GM23338 (cell line): ENCODE data around the gene MSH3.

ENCODE experiments used
- CTCF ChIP-seq, 2 experiments: fragments of 200-600 bp in 1 of 2; sonication (generic) in 1 of 2; conservative IDR thresholded peaks; 2 replicates each; pipeline versions ENCODE4 v1.5.1 to v1.6.1; 2016 to 2017; ENCODE audit warnings: antibody characterized with exemption in 2 of 2, low read depth in 2 of 2, mild to moderate bottlenecking in 2 of 2, moderate library complexity in 1 of 2
- EZH2 ChIP-seq: fragments of 200-600 bp; sonication (generic); IDR thresholded peaks from one replicate; pipeline ENCODE4 v1.8.0; 2017; ENCODE audit warnings: antibody characterized with exemption, mild to moderate bottlenecking, low read depth; ENCODE audit not compliant: unreplicated experiment
- EZH2phosphoT487 ChIP-seq: fragments of 200-600 bp; sonication (generic); IDR thresholded peaks from one replicate; pipeline ENCODE4 v1.8.1; 2018; ENCODE audit warnings: antibody characterized with exemption; ENCODE audit not compliant: unreplicated experiment
- POLR2AphosphoS5 ChIP-seq: IDR thresholded peaks from 2 replicates; pipeline ENCODE4 v1.6.1; 2016; ENCODE audit warnings: antibody characterized with exemption, low read depth
- TF ChIP-seq, protein P1 (sequence below): IDR thresholded peaks from one replicate; pipeline ENCODE4 v1.6.1; 2018; ENCODE audit warnings: antibody characterized with exemption; ENCODE audit not compliant: unreplicated experiment

GRCh38 chr5:80820685-80821084 lies 166.2 kb downstream of the MSH3 start:
- TF ChIP-seq CTCF (conservative IDR thresholded peaks at IDR 0.05; ENCODE audit: low read depth in 2 of 2) (no peak), EZH2 (no peak), POLR2AphosphoS5 (no peak), EZH2phosphoT487 (no peak)
- TF ChIP-seq, protein P1, sequence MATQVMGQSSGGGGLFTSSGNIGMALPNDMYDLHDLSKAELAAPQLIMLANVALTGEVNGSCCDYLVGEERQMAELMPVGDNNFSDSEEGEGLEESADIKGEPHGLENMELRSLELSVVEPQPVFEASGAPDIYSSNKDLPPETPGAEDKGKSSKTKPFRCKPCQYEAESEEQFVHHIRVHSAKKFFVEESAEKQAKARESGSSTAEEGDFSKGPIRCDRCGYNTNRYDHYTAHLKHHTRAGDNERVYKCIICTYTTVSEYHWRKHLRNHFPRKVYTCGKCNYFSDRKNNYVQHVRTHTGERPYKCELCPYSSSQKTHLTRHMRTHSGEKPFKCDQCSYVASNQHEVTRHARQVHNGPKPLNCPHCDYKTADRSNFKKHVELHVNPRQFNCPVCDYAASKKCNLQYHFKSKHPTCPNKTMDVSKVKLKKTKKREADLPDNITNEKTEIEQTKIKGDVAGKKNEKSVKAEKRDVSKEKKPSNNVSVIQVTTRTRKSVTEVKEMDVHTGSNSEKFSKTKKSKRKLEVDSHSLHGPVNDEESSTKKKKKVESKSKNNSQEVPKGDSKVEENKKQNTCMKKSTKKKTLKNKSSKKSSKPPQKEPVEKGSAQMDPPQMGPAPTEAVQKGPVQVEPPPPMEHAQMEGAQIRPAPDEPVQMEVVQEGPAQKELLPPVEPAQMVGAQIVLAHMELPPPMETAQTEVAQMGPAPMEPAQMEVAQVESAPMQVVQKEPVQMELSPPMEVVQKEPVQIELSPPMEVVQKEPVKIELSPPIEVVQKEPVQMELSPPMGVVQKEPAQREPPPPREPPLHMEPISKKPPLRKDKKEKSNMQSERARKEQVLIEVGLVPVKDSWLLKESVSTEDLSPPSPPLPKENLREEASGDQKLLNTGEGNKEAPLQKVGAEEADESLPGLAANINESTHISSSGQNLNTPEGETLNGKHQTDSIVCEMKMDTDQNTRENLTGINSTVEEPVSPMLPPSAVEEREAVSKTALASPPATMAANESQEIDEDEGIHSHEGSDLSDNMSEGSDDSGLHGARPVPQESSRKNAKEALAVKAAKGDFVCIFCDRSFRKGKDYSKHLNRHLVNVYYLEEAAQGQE, result no peak
